ENCODE measurements around the gene PIGP. TPM values are rescaled to one million over a fixed set of nuclear protein-coding genes. Genes with fewer than 3 reads are reported as not detected.
A peak's percentile ranks its signal among the peaks of the same experiment; 100 is the strongest.

The PIGP gene
- total RNA-seq, 4 donors from 2014 or later = 6.0 to 17.5 (median 13.2) TPM

DNA sequence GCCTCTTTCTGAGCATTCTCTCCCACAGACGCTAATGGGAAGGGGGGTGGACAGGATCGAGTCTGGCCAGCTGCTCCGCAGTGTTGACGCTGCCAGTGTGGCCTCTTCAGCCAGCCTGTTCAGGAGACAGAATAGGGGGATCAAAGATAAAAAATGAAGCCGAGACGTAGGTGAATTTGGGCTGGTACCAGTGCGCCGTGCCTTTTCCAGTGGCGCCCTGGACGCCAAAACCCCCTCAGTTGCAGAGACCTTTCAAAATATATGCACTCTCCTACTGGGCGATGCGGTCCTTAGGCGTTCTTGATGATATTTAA is 1.3 kb upstream of the PIGP start:
- no peak for TF ChIP-seq POLR2A (IDR thresholded peaks at IDR 0.05)
- TF ChIP-seq, protein P1, sequence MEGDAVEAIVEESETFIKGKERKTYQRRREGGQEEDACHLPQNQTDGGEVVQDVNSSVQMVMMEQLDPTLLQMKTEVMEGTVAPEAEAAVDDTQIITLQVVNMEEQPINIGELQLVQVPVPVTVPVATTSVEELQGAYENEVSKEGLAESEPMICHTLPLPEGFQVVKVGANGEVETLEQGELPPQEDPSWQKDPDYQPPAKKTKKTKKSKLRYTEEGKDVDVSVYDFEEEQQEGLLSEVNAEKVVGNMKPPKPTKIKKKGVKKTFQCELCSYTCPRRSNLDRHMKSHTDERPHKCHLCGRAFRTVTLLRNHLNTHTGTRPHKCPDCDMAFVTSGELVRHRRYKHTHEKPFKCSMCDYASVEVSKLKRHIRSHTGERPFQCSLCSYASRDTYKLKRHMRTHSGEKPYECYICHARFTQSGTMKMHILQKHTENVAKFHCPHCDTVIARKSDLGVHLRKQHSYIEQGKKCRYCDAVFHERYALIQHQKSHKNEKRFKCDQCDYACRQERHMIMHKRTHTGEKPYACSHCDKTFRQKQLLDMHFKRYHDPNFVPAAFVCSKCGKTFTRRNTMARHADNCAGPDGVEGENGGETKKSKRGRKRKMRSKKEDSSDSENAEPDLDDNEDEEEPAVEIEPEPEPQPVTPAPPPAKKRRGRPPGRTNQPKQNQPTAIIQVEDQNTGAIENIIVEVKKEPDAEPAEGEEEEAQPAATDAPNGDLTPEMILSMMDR (IDR thresholded peaks at IDR 0.05) = no peak
- H3K4me3 ChIP-seq (ENCODE audit: low read depth, poor library complexity, severe bottlenecking) = peak overlapping the region; percentile 92
- no peak for DNase-seq (ENCODE audit: low spot score in 2 of 2)
- WGBS, 2 donors = 5 to 6% methylated on average over 13 of the region's 13 CpGs
- intact Hi-C loops (cut with DNase I; ENCODE audit: low total_unique reads) = no loop called here

DNA sequence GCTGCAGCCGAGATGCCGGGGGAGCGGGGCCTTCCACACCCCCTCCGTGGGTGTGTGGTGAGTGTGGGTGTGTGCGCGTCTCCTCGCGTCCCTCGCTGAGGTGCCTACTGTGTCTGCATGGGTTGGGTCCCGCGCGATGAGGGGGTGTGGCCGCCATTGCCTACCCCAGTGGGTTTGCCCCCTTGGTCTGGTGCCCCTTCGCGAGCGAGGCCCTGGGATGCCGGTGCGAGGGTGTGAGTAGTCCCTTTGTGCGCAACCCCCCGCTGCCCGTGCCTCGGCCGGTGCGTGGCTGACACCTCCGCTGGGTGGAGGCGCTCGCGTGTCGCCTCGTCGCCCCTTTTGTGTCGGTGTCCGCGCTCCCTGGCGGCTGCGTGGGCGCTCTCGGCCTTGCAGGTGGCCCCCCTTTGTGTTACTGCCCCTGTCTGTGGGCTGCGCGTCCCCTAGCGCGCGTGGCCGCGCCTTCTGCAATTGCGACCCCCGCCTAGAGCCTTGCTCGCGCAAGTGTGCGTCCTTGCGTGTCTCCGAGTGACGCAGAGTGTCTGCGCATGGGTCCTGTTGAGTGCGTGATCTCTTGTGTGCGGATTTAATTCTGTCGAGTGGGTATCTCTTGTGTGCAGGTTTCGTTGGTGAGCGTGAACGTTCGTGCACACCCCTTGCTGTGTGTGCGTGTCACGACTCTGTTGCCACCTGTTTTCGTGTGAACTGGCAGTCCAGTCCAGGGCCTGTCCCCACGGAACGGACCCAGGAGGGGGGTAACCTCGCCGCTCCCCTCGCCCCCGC is 736 bp upstream of the PIGP start:
- 0 to 2% methylated on average over 21 to 32 of the region's 70 CpGs for WGBS, 2 donors
- intact Hi-C loops (cut with DNase I; ENCODE audit: low total_unique reads) = no loop called here
- peak overlapping the region; percentile 92 for H3K4me3 ChIP-seq (ENCODE audit: low read depth, poor library complexity, severe bottlenecking)
- peak; percentile 56 to 94 for DNase-seq (ENCODE audit: low spot score in 2 of 2)
- TF ChIP-seq, protein P1 (IDR thresholded peaks at IDR 0.05) = no peak
- TF ChIP-seq POLR2A (IDR thresholded peaks at IDR 0.05) = no peak

DNA sequence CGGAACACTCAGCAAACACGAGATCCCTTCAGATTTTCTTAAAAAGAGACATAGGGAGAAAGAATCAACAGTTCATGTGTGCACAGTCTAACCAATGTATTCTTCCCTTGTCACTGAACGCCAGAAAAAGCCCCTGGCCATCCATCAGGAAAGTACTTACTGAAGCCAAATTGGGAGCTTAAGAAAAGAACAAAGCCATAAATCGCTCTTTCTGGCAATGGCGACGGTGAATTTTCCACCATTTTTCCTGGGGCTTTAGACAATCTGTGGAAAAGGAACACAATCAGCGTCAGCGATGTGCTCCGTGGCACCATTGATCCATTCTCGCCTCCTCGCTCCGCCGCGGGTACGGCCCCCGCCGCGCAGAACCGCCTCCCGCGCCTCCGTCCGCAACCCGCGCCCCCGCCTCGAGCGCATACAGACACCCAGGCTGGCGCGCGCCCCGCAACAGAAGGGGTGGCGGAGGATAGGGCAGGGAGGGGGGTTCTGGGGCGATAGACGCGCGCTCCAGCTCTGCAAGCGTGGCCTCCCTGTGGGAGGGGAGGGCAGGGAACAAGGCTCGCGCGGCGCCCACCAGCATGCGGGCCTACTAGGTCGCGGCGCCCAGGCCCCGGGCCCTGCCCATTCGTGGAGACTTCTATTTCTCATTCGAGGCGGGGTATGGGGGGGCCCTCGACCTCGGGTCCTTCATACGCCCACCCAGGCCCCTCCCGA is 440 bp downstream of the PIGP start:
- WGBS, 2 donors = 1% methylated on average over 37 to 42 of the region's 54 CpGs
- intact Hi-C loops (cut with DNase I; ENCODE audit: low total_unique reads) = no loop called here
- peak overlapping the region; percentile 79 for H3K4me3 ChIP-seq (ENCODE audit: low read depth, poor library complexity, severe bottlenecking)
- peak; percentile 65 to 92 for DNase-seq (ENCODE audit: low spot score in 2 of 2)
- TF ChIP-seq, protein P1 (IDR thresholded peaks at IDR 0.05) = no peak
- TF ChIP-seq POLR2A (IDR thresholded peaks at IDR 0.05) = no peak

DNA sequence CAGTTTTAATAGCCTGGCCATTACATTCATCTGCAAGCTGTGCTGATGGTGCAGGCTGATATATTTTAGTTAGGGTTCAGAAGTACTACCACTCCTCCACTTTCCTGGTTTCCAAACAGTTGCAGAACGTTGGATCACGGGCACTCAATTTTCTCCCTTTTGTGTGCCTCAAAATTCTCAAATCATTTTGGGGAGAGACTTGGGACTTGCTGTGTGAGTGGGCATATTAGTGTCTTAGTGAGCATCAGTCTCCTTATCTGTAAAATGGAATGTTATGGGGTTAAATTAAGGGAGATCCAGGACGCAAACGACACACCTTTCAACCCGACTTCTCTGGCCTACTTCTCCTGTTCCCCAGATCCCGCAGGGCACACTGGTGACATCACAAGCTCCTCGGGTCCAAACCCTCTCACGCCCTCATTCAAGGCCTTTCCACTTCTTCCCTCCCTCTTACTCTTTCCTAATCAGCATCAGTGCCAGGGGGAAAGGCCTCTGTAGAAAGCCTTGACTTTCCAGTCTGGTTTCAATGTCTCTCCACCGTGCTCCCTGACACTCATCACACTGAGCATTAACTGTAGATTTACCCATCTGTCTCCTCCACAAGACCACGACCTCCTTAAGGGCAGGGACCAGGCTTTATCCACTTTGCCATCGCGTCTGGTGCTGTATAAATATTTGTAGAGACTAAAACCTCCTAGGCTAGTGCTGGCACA is 1.2 kb downstream of the PIGP start:
- peak overlapping the region; percentile 79 for H3K4me3 ChIP-seq (ENCODE audit: low read depth, poor library complexity, severe bottlenecking)
- TF ChIP-seq, protein P1 (IDR thresholded peaks at IDR 0.05) = no peak
- no peak for TF ChIP-seq POLR2A (IDR thresholded peaks at IDR 0.05)
- DNase-seq (ENCODE audit: low spot score in 2 of 2) = peak; percentile 69 to 93
- WGBS, 2 donors = 22 to 27% methylated on average over 12 of the region's 12 CpGs
- intact Hi-C loops (cut with DNase I; ENCODE audit: low total_unique reads) = no loop called here

DNA sequence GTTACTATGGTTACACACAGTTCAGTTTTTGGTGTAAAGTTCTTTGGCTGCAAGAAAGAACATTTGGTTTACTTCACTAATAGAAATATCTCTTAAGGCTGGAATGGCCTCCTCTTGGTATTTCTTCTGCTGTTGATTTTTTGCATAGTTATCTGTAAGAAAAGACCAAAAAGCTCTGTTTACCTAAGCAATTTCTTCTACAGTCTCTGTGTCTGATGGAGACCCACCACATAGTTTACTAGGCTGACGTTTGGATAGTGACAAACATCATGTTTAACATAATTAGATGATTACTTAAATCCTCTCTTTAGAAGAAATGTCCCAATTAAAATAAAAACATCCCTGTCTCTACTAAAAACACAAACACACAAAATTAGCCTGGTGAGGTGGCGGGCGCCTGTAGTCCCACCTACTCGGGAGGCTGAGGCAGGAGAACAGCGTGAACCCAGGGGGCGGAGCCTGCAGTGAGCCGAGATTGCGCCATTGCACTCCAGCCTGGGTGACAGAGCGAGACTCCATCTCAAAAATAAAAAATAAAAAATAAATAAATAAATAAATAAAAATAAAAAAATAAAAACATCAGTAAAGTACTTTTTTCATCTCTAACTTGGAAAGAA is 7.2 kb downstream of the PIGP start:
- no peak overlapping the region for H3K4me3 ChIP-seq (ENCODE audit: low read depth, poor library complexity, severe bottlenecking)
- 92 to 95% methylated on average over 9 of the region's 9 CpGs for WGBS, 2 donors
- intact Hi-C loops (cut with DNase I; ENCODE audit: low total_unique reads) = no loop called here
- no peak for TF ChIP-seq POLR2A (IDR thresholded peaks at IDR 0.05)
- TF ChIP-seq, protein P1 (IDR thresholded peaks at IDR 0.05) = no peak
- DNase-seq (ENCODE audit: low spot score in 2 of 2) = no peak

Measured in lower leg skin (tissue), 4 donors.